CD4-positive, alpha-beta T cell treated with Interleukin-21 for 1 hour (primary cell): ENCODE results near the gene CTR9.

ENCODE experiments used
- DNase-seq: peaks from one replicate; pipeline ENCODE4 v3.0.0-alpha.2; 2020

Gene CTR9

DNA sequence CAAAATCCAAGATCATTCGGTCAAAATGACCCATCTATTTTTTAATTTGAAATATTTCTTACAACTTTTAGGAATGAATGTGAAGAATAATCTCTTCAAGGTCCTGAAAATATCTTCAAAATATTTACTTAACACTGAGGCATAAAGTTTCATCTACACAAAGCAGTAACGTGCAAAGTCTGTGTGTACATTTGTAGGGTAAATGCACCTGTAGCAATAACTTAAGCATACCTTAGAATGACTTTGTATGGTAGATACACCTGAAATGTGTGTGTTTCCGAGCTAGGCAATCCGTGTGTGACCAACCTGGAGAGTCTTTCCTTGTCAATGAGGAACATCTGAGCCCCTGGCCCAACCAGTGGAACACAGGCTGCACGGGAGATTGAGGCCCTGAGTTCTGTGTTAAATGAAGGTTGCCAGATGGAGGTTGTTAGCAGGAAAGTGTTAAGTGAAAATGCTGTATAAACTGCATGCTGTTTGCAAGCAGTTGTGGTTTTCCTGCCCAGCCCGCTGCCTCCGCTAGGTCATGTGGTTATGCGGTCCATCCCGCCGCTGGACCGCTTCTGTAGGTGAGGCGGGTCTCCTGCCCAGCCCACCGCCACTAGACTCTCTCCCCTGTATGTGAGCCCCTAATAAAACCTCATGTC lies 7.6 kb upstream of the CTR9 start:
- peak; percentile 49 for DNase-seq

DNA sequence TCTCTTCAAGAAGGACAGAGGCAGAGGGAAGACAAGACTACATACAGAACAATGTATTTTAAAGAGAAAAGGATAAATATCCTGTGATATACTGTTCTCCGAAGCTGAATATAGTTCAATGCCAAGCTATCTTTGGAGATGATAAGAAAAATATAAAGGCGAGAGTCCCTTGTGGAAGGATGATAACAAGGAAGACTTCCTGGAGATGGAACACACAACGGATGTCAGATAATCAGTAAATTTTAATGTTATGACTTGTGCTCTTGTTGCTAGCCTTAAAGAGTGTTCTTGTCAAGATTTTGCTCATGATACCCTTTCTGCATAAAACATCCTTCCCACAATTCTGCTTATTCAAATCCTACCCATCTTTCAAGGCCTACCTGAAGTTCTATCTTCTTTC lies 6.8 kb upstream of the CTR9 start:
- DNase-seq: no peak

DNA sequence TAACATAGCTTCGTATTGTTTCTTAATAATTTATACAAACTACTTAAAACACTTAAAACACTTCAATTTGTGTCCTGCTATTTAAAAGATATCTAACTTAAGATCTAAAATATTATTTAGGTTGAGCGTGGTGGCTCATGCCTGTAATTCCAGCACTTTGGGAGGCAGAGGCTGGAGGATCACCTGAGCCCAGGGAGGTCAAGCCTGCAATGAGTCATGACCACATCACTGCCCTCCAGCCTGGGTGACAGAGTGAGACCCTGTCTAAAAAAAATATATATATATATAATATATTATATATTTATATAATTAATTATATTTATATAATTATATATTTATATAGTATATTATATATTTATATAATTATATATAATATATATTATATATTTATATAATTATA lies 4.2 kb upstream of the CTR9 start:
- no peak for DNase-seq

DNA sequence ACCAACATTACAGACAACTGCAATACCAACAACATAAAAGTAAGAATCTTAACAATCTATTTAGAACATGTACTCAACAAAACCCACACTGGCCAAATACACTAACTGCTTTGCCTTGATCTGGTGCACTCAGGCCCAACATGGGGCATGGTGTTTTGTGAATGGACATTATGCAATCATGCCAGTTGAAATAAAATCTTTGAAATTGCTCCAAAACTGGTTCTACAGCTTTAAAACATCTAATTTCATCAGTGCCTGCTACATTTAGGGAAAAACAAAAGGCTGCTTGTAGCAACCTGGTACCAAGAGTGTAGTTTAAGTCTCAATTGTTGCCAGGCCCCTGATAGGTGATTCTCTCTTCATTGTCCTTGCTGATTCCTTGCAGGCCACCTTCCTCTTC lies 3.3 kb upstream of the CTR9 start:
- no peak for DNase-seq

DNA sequence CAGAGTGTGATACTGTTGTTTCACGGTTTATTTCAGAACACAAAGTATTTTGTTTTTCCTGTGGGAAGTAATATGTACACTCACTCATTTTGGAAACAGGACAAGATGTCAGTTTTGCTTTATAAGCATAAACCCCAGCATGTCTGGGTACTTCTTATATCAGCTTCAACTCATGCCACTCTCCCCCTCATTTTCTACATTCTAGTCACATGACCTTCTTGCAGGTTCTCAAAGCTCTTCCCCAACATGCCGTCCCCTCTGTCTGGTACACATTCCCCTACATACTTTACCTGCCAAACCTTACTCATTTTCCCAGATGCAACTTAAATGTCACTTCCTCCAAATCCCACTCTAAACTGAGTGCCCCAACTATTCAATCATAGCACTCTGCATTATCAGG lies 1.6 kb upstream of the CTR9 start:
- no peak for DNase-seq

DNA sequence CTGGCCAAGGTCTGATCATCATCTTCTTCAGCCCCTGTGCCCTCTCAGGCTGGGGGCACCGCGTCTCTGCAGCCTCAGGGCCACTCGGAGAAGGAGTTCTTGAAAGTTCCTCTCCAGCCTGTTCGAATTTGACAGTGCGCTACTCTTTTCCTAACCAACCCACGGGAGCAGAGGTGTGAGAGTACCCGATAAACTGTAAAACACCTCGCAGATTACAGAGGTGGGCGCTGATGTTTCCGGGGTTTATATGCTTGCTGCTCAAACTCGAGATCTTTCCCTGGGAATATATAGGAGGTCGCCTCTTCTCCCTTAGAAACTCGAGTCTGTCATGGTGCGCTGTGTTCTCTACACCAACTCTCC lies 515 bp downstream of the CTR9 start:
- DNase-seq: no peak

DNA sequence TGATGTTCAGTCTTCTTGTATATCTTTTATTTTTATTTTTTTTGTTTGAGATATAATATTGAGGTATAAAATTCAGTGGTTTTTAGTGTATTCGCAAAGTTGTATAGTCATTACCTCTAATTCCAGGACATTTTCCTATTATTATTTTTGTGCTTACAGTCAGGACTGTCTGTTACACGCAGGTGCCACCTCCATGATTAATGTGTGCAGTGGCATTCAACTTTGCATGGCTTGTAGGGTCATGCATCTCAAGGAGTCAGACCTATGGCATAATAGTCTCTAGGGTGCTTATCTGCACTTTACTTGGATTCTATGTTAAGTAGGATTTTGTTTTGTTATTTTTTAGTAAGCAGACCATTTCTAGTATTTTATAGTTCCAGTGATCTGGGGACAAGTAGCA lies 1.0 kb downstream of the CTR9 start:
- DNase-seq: no peak

DNA sequence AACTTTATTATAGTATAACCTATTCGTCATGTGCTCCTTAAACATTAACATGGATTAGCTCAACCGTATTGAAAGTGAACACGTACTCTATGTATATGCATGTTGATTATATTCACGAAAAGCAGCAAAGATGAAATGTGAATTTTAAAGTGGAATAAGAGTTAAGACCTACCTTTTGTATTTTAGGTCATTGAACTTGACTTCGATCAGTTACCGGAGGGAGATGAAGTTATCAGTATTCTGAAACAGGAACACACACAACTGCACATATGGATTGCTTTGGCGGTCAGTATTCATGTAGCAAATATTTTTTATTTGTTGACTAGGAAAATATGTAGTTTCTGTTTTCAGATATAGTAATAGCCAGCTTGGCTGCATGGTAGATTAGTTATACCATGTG lies 1.4 kb downstream of the CTR9 start:
- DNase-seq: no peak

DNA sequence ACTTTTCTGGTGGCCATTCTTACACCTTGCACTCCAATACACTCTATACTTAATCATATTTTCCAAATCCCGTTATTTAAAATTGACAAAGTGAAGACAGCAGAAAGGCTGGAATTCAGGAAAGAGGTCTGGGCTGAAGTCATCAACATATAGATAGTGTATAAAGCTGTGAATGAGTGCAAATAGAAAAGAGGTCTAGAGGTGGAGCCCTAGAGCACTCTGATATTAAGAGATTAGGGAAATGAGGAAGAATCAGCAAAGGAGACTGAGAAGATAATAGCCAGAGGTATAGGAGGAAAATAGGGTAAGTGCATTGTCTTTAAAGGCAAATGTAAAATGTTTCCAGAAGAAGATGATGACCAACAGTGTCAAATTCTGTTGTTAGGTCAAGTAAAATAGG lies 7.9 kb downstream of the CTR9 start:
- DNase-seq: no peak

DNA sequence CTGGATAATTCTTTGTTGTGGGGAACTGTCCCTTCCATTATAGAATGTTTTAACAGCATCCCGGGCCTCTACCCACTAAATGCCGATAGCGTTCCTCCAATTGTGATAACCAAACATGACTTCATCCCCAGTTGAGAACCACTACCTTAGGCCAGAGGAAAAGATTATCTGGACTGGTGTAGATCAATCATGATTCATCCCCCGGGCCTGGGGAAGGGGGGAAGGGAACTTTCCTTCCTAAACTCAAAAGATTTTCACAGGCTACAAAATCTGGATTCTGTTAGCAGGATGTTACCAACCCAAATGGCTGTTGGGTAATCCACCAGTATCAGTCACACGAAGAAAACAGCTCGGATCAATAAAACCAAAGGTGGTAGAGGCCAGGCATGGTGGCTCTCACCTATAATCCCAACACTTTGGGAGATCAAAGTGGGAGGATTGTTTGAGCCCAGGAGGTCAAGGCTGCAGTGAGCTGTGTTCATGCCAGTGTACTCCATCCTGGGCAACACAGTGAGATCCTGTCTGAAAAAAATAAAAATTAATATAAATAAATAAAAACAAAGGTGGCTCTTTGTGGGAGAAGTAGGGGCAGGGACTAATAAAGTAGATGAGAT lies 10.1 kb downstream of the CTR9 start:
- DNase-seq: no peak

DNA sequence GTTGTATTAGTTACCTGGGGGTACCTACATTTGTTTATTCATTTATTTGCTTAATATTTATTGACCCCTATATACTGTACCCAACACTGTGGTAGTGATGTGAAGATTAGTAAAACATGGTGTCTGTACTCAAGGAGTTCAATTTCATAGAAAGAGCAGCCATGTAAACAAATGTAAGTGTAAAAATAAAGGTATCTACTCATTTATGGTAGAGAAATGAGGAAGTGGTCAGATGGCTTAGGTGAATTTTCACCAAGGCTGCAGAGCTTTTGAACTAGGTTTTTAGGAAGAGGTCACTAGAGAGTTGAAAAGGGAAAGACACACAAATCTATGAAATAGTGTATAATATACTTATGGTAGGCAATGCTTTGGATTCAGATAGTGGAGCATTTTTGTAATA lies 11.1 kb downstream of the CTR9 start:
- DNase-seq: no peak

DNA sequence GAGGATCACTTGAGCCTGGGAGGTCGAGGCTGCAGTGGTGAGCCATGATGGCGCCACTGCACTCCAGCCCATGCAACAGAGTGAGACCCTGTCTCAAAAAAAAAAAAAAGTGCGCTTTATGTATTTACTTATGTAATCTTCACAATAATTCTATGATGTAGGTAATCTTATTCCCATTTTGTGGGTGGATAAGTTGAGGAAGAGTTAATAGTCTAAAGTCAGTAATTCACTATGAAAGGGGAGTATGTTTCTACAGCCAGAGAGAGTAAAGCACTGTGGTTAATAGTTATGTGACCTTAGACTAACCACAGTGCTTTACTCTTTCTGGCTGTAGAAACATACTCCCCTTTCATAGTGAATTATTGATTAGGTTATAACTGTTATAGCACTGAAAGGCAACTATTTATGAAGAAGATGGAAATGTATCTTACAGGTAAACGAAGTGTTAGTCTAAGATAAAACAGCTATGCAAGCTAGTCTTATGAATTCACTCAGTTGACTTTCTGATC lies 11.9 kb downstream of the CTR9 start:
- no peak for DNase-seq

DNA sequence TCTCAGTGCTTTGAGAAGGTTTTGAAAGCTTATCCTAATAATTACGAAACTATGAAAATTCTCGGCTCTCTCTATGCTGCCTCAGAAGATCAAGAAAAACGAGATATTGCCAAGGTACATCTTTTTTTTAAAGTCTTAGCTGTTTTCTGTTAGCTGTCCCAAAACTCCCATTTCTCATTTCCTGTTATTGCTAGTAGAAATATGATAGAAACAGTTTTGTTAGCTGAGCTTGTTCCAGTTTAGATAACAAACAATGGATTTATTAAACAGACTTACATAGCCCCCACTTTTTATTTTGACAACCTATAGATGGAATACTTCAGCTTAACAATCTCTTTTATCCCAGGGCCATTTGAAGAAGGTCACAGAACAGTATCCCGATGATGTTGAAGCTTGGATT lies 12.7 kb downstream of the CTR9 start:
- DNase-seq: no peak

DNA sequence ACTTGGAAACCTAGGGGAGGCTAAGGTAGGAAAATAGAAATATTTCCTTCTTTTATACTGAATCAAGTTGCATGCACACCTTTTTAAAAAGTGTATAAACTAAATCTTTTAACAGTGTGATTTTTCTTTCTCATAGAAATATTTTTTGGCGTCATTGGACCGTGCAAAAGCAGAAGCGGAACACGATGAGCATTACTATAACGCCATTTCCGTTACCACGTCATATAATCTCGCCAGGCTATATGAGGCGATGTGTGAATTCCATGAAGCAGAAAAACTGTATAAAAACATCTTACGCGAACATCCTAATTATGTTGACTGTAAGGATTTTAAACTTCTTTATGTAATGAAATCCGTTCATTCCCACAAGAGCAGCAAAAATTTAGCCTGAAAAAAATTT lies 13.4 kb downstream of the CTR9 start:
- DNase-seq: no peak

DNA sequence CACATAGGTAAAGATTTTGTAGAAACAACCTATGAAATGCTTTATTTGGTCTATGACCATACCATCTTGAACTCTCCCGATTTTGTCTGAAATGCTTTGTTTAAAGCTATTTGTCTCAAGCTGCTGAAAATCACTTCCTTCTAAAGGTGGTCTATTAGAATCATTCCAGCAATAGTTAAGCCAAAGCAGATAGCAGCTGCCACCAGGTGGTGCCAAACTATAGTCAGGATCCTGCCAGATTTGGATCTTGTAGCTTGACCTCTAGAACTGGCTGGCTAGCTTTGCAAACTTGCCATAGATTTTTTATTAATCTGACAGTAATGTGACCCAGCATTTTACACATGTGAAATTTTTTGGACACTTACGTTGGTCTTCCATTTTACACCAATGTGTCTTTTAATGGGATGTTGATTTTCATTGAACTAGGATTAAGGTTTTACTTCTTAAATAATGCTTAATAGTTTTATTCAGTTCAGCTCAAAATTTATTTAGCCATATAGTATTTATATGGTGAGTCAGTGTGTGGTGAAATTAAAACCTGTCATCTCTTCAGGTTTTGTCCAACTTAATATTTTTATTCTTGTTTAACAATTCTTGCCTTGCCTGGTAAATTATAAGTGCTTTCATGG lies 19.7 kb downstream of the CTR9 start:
- peak; percentile 27 for DNase-seq

DNA sequence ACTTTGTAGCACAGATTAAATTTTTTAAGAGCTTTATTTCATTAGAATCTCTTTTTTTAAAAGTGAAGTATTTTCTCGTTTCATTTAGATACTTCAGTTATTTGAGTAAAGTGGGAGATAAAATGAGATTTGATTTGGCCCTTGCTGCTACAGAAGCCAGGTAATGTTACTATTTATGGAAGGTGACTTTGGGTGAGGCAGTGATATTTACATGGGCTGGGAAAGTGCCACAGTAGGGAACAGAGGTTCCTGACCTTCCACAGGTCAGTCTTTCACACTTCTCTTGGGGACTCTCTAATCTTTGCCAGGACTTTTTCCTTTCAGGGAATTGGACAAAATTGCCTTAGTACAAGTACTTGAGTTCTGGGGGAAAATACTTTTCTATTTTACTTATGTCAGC lies 20.4 kb downstream of the CTR9 start:
- DNase-seq: no peak

DNA sequence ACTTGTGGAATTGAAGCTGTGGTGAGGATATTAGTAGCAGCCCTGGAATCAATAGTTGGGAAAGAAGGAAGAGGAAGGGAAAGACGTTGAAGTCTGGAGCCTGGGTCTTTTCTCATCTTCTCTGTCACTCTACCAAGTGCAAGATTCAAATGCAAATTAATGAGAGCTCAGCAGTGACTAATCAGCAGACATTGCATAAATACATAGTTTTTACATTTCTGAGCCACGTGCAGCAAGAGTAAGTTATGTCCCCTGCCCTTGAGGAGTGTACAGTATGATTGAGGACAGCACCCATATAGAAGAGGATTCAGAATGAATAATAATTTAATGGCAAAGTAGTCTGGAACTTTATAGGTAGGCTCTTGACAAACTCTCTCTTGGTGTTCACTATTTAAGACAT lies 23.8 kb downstream of the CTR9 start:
- no peak for DNase-seq

DNA sequence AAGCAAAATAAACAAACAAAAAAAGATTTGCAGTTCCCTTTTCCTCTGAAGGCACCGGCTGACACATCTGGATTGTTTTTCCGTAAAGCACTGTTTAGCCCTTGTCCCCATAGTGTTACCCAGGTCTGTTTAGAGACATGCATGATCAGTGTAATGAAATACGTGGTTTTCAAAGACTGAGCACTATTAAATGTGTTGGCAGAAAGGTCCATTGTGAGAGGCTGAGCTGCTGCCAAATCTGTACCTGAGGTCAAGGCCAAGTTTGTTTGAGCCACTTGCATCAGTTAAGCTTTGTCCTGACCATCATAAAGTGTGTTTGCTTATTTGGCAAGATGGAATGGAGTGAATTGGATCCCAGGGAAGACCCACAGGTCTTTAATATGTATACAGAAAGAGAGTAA lies 26.3 kb downstream of the CTR9 start:
- no peak for DNase-seq

DNA sequence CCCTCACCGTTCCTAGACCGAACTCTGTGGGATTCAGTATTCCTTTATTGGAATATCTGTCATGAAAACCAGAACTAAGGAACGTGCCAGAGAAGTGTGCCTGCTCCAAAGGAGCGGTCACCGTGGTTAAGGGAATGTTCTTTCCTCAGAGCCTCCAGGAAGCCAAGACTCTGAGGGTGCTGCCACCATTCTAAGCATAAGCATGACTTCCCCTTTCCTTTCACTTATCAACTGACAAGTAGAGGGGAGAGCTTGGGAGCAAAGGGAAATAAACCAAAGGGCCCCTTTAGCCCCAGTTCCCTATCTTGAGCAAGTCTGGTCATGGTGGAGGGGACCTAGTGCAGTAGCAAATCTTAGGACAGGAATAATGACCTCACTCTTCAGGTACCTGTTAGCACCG lies 26.8 kb downstream of the CTR9 start:
- no peak for DNase-seq

DNA sequence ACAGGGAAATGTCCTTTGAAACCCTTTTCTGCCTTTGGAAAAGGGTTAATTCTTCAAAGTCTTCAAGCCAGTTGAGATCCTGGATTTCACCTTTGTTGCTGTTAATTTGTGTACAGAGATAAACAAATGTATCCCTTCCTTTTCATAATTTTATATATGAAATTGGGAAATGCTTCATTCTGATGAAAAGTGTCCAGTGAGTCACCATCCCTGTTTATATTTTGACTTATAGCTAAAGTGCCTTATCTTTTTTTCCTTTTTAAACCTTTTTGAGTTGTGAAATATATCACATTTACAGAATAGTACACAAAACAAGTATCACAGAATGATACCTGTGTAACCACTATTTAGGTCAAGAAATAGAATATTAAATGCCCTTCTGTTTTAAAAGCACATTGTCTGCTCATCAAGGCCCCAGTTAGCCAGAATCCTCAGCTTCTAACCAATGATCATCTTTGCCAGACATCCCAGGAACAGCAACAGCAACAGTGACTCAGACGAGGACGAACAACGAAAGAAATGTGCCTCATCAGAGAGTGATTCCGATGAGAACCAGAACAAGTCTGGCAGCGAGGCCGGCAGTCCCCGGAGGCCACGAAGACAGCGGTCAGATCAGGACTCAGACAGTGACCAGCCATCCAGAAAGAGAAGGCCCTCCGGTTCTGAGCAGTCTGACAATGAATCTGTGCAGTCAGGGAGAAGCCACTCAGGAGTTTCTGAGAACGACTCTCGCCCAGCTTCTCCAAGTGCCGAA lies 27.3 kb downstream of the CTR9 start:
- no peak for DNase-seq

DNA sequence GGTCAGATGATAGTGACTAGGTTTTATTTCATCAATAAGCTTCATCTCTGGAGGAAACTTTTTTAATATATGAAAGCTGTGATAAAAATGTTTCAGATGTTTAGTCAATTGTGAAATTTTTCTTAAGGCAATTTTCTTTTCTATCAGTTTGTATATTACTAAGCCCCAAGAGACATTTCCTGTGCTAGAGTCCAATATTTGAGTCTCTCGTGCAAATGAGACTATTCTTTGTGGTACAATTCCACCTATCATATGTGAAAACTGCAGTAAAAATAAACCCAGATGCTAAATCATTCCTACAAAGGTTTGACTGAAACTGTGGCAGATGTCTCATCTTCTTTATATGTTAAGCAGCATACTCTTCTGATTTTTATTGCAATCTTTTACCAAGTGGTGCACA lies 28.0 kb downstream of the CTR9 start:
- DNase-seq: no peak

DNA sequence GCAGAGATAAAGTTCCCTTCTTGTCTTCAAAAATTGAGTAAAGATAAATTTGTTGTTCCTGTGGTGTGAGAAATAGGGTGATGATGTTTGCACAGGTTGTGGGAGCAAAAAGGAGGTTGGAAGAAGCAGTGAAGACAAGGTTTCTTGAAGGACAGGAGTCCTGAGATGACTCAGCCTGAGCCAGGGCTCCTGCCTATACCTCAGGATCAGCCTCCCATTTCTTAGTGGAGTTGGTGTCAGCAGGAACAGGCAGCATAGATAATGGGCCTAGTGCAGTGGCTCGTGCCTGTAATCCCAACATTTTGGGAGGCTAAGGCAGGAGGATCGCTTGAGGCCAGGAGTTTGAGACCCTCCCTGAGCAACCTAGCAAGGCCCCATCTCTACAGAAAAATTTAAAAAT lies 29.0 kb downstream of the CTR9 start:
- DNase-seq: no peak

DNA sequence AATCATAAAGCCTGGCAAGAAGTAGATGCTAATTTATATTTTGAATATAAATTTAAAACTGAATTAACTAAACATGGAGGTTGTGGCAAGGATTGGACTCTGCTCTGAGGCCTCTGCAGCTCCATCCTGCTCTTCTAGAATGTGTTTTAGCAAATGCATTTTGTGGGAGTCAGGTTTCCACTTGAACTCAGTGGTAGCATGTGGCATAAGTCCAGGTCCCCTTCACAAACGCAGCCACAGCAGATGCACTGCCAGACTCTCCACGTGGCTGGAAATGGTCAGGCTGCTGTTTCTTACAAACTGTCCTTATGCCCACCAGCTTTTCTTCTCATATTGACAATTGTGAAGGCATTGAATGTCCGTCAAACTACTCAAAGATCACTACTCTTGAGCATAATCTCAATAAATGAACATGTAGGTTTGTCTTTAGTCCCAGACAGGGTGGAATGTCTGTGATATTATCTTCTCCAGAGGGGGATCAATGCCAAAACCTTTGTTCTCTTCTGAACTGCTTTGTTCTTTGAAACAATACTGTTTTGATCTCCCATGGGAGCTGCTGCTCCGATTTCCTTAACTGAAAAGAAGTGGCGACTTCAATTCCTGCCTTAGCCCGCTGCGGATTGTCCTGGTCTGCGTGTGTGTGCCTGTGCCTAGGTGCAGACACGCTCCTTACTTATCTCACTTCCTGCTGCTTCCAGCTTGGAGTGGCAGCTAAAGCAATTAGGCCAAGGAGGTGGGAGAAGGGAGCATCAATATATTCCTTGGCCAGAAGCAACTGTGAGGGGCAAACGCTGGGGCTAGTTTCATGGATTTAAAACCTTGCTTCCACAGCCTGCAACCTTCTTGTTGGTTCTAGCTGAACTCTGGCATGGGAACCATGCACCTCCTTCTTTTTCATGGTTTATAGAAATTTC lies 33.4 kb downstream of the CTR9 start:
- no peak for DNase-seq
